Inferior parietal cortex (tissue), 1 donor: ENCODE measurements around the gene DHX57.

Source experiments
- DNase-seq: peaks from one replicate; pipeline ENCODE4 v3.0.0-alpha.2; 2016; ENCODE audit errors: extremely low spot score

Gene DHX57

GRCh38 chr2:38875576-38876367 is at the start of gene DHX57, which contains the start of gene MORN2:
TSS of gene DHX57 (minus strand) at chr2:38875934. CDS start at chr2:38868405, 7,529 bp downstream.
TSS of gene MORN2 (plus strand) at chr2:38875976.
- DNase-seq: peak; percentile 82

- no peak for DNase-seq
Measured at GRCh38 chr2:38922902-38923301, 47.2 kb upstream of the DHX57 start.

- no peak for DNase-seq
Measured at GRCh38 chr2:38922389-38922788, 46.7 kb upstream of the DHX57 start.

GRCh38 chr2:38912619-38913018 is 36.9 kb upstream of the DHX57 start:
- DNase-seq: no peak

- DNase-seq: no peak
Measured at GRCh38 chr2:38911191-38911590, 35.5 kb upstream of the DHX57 start.

- DNase-seq: no peak
Measured at GRCh38 chr2:38909872-38910271, 34.1 kb upstream of the DHX57 start.

- DNase-seq: no peak
Measured at GRCh38 chr2:38907743-38908562, 32.2 kb upstream of the DHX57 start.

GRCh38 chr2:38907242-38907641 is 31.5 kb upstream of the DHX57 start:
- DNase-seq: no peak

GRCh38 chr2:38905251-38905650 is 29.5 kb upstream of the DHX57 start:
- DNase-seq: no peak

- DNase-seq: no peak
Measured at GRCh38 chr2:38900726-38901125, 25.0 kb upstream of the DHX57 start.

- DNase-seq: no peak
Measured at GRCh38 chr2:38898256-38898655, 22.5 kb upstream of the DHX57 start.

- DNase-seq: no peak
Measured at GRCh38 chr2:38892819-38893218, 17.1 kb upstream of the DHX57 start.

- no peak for DNase-seq
Measured at GRCh38 chr2:38889575-38889974, 13.8 kb upstream of the DHX57 start, which contains the start of gene ARHGEF33. TSS of gene ARHGEF33 (plus strand) at chr2:38889875. CDS start at chr2:38919448, 29,573 bp downstream.

GRCh38 chr2:38889045-38889444 is 13.3 kb upstream of the DHX57 start:
- no peak for DNase-seq

- no peak for DNase-seq
Measured at GRCh38 chr2:38887902-38888554, 12.3 kb upstream of the DHX57 start.

- no peak for DNase-seq
Measured at GRCh38 chr2:38887347-38887746, 11.6 kb upstream of the DHX57 start.

- no peak for DNase-seq
Measured at GRCh38 chr2:38886063-38886462, 10.3 kb upstream of the DHX57 start.

- DNase-seq: peak; percentile 2
Measured at GRCh38 chr2:38876407-38876806, 673 bp upstream of the DHX57 start.

- peak; percentile 7 for DNase-seq
Measured at GRCh38 chr2:38875227-38875575, 533 bp downstream of the DHX57 start.

GRCh38 chr2:38873763-38874162 is 2.0 kb downstream of the DHX57 start:
- DNase-seq: no peak

GRCh38 chr2:38871432-38871831 is 4.3 kb downstream of the DHX57 start:
- no peak for DNase-seq

GRCh38 chr2:38866773-38867443 is 8.8 kb downstream of the DHX57 start:
- DNase-seq: no peak
